ENCODE results near the gene MTA3. TPM values are rescaled to one million over a fixed set of nuclear protein-coding genes. Genes with fewer than 3 reads are reported as not detected.

Gene MTA3
- total and polyA plus RNA-seq, 2 of the 8 experiments (the other 6 are each of a cell fraction or from before 2014, with no cell fraction given), result 125 to 184 TPM

GRCh38 chr2:42567806-42568400 lies 529 bp upstream of the MTA3 start:
- DNase-seq (ENCODE audit: low read depth in 1 of 2, low spot score in 2 of 2) (peak; percentile 46 to 85), FAIRE-seq (no peak)
- Histone ChIP-seq H3K23me2 (ENCODE audit: low read depth, low read length) (peaks cover 4% of the 10 kb centered on the region; the same call in 1 of the 2 replicates), H2AK5ac (ENCODE audit: low read depth, low read length) (no peak overlapping the region; the same call in 1 of the 2 replicates), H3K9me3 (ENCODE audit: insufficient read depth in 2 of 2, low read depth in 1 of 2, low read length in 1 of 2) (no peaks in the 10 kb centered on the region), H3K27me3 (replicated peaks in 1 of 4; ENCODE audit: control insufficient read depth in 3 of 4, extremely low read depth in 1 of 4, insufficient read depth in 3 of 4, low read length in 3 of 4) (no peaks in the 10 kb centered on the region), H4K20me1 (replicated peaks in 1 of 2; ENCODE audit: control insufficient read depth in 1 of 2, insufficient read depth in 2 of 2, low read length in 2 of 2) (no peaks in the 10 kb centered on the region), H2BK15ac (ENCODE audit: low read length) (no peak overlapping the region), H2BK5ac (ENCODE audit: low read depth, low read length) (peak overlapping the region; percentile 99), H3K4ac (replicated peaks; ENCODE audit: insufficient read length, low read depth, low read length) (peak overlapping the region; percentile 98), H3K27ac (ENCODE audit: low read depth, low read length) (peak overlapping the region; percentile 68), H4K91ac (replicated peaks; ENCODE audit: insufficient read length, low read length) (peak overlapping the region; percentile 98), H3K9ac (replicated peaks in 1 of 4; ENCODE audit: extremely low read depth in 1 of 4, low read depth in 3 of 4, low read length in 3 of 4) (peak overlapping the region in 3 of 4 experiments; percentile 35 to 50 (median 45); a peak in 6 of 7 replicates), H3K18ac (ENCODE audit: extremely low read depth, low read length) (peak overlapping the region; percentile 99), H4K8ac (ENCODE audit: extremely low read depth, insufficient read depth, low read length) (peak overlapping the region; percentile 94; the same call in 1 of the 2 replicates), H2BK120ac (replicated peaks; ENCODE audit: low read depth, low read length) (peak overlapping the region; percentile 91), H3K14ac (ENCODE audit: insufficient read length) (peak overlapping the region; percentile 2), H3K36me3 (ENCODE audit: control insufficient read depth in 2 of 4, insufficient read depth in 4 of 4, low read length in 3 of 4) (peaks cover 0 to 34% (median 12%) of the 10 kb centered on the region in 4 experiments; a peak in 5 of 8 replicates), H2AFZ (ENCODE audit: low read length) (no peak overlapping the region), H3K4me1 (replicated peaks in 1 of 4; ENCODE audit: control insufficient read depth in 3 of 4, insufficient read depth in 4 of 4, low read length in 3 of 4) (peaks cover 6 to 14% (median 11%) of the 10 kb centered on the region in 4 experiments), H3K79me2 (ENCODE audit: control insufficient read depth in 1 of 2, insufficient read depth in 2 of 2, low read length in 2 of 2) (peaks cover 4 to 37% of the 10 kb centered on the region in 2 experiments), H4K5ac (ENCODE audit: insufficient read length, low read depth, low read length) (peak overlapping the region; percentile 94), H3K23ac (ENCODE audit: insufficient read length) (no peak overlapping the region), H3K79me1 (ENCODE audit: low read depth, low read length) (no peaks in the 10 kb centered on the region), H3K56ac (replicated peaks; ENCODE audit: insufficient read length, low read depth, low read length) (peak overlapping the region; percentile 34), H2BK20ac (ENCODE audit: low read length) (peak overlapping the region; percentile 80), H3K4me2 (ENCODE audit: insufficient read depth in 1 of 2, low read depth in 2 of 2, low read length in 2 of 2) (peak overlapping the region; percentile 79 to 95), H2BK12ac (ENCODE audit: low read depth, low read length) (peak overlapping the region; percentile 99), H3K4me3 (ENCODE audit: extremely low read depth in 1 of 4, insufficient read depth in 2 of 4, low read depth in 3 of 4, low read length in 4 of 4) (peak overlapping the region; percentile 32 to 81 (median 44))
- WGBS, 2 experiments (ENCODE audit: extremely low coverage in 1 of 2, insufficient coverage in 1 of 2, insufficient read length in 1 of 2, insufficient replicate concordance in 2 of 2, low coverage in 1 of 2, low lambda C conversion rate in 2 of 2, missing lambda C conversion rate in 1 of 2), result 4% methylated on average over 12 of the region's 12 CpGs; no CpG with 5 or more reads in 1 of the 2 experiments
- CTCF ChIA-PET (ENCODE audit: partially characterized antibody), result interaction anchor here (0.7 to 1.4 kb wide), 6 partner anchors 9 to 111 kb away, joined by 3 to 4 read pairs (median 4); no protein-coding TSS in a partner anchor
- POLR2A ChIA-PET (ENCODE audit: partially characterized antibody), result interaction anchor here (1.0 to 2.8 kb wide), 4 partner anchors 11 to 64 kb away, joined by 3 to 10 read pairs (median 4); no protein-coding TSS in a partner anchor
- 0 out of 2 replicates have a peak, but pooled peaks have one; percentile 19 for TF ChIP-seq TAF1 (IDR thresholded peaks at IDR 0.05; ENCODE audit: low read depth, low read length)
- TF ChIP-seq SIRT6 (IDR thresholded peaks at IDR 0.05; ENCODE audit: low read length), result no peak
- 0 out of 2 replicates have a peak, but pooled peaks have one; percentile 36 for TF ChIP-seq FOSL1 (IDR thresholded peaks at IDR 0.05; ENCODE audit: insufficient read depth, low read depth, low read length)
- peak; percentile 77 for TF ChIP-seq ASH2L (IDR thresholded peaks at IDR 0.05; ENCODE audit: low read length)
- 0 out of 2 replicates have a peak, but pooled peaks have one; percentile 17 for TF ChIP-seq POU5F1 (IDR thresholded peaks at IDR 0.05; ENCODE audit: low read depth, low read length)
- no peak for TF ChIP-seq CTCF (IDR thresholded peaks at IDR 0.05; ENCODE audit: control extremely low read depth in 1 of 3, insufficient read depth in 1 of 3, low read depth in 1 of 3, low read length in 3 of 3)
- no peak for TF ChIP-seq CREB1 (IDR thresholded peaks at IDR 0.05)
- no peak for TF ChIP-seq E2F6 (IDR thresholded peaks at IDR 0.05)

Data from H1 (cell line).